ENCODE measurements around the gene PIWIL4. TPM values are rescaled to one million over a fixed set of nuclear protein-coding genes. Genes with fewer than 3 reads are reported as not detected.

The PIWIL4 gene
- total RNA-seq, 1 donor from 2014 or later = 0.59 TPM

- H3K27me3 ChIP-seq (ENCODE audit: insufficient read depth, low read length) = no peaks in the 10 kb centered on the region
- H4K20me1 ChIP-seq (ENCODE audit: insufficient read depth, low read length) = no peaks in the 10 kb centered on the region
- no peak overlapping the region for H3K4me2 ChIP-seq (ENCODE audit: low read length)
- Mint-ChIP-seq H3K27me3 (ENCODE audit: low read depth, unreplicated experiment) (peaks cover 2% of the 10 kb centered on the region), H3K4me3 (ENCODE audit: unreplicated experiment) (no peak overlapping the region), H3K4me1 (ENCODE audit: low read depth, unreplicated experiment) (peaks cover 17% of the 10 kb centered on the region), H3K9me3 (ENCODE audit: unreplicated experiment) (no peaks in the 10 kb centered on the region), H3K36me3 (ENCODE audit: low read depth, unreplicated experiment) (no peaks in the 10 kb centered on the region), H3K27ac (ENCODE audit: unreplicated experiment) (no peak overlapping the region)
- no peak overlapping the region for H3K9ac ChIP-seq (ENCODE audit: low read length)
- no peaks in the 10 kb centered on the region for H3K9me3 ChIP-seq (ENCODE audit: insufficient read depth, low read depth, low read length)
- TF ChIP-seq CTCF (IDR thresholded peaks at IDR 0.05; ENCODE audit: insufficient read depth, low read depth, low read length) = no peak
- TF ChIP-seq EZH2 (IDR thresholded peaks at IDR 0.05; ENCODE audit: insufficient read depth, low read length) = no peak
- no peak overlapping the region for H3K4me3 ChIP-seq (ENCODE audit: insufficient read depth, low read depth, low read length)
- H3K4me1 ChIP-seq (ENCODE audit: insufficient read depth, low read length) = peaks cover 6% of the 10 kb centered on the region
- peak overlapping the region; percentile 24 for H3K27ac ChIP-seq (ENCODE audit: low read depth, low read length)
- H2AFZ ChIP-seq (ENCODE audit: low read depth, low read length) = no peak overlapping the region
- no peaks in the 10 kb centered on the region for H3K79me2 ChIP-seq (ENCODE audit: insufficient read depth, low read length)
- peak; percentile 52 for DNase-seq (ENCODE audit: low read depth)
- H3K36me3 ChIP-seq (ENCODE audit: insufficient read depth, low read length) = no peaks in the 10 kb centered on the region
- FAIRE-seq = no peak
Measured at GRCh38 chr11:94557421-94557820, 9.7 kb upstream of the PIWIL4 start.

GRCh38 chr11:94557992-94558391, 9.2 kb upstream of the PIWIL4 start:
- H2AFZ ChIP-seq (ENCODE audit: low read depth, low read length) = no peak overlapping the region
- no peak overlapping the region for H3K9ac ChIP-seq (ENCODE audit: low read length)
- H4K20me1 ChIP-seq (ENCODE audit: insufficient read depth, low read length) = no peaks in the 10 kb centered on the region
- no peak overlapping the region for H3K4me2 ChIP-seq (ENCODE audit: low read length)
- TF ChIP-seq CTCF (IDR thresholded peaks at IDR 0.05; ENCODE audit: insufficient read depth, low read depth, low read length) (no peak), EZH2 (IDR thresholded peaks at IDR 0.05; ENCODE audit: insufficient read depth, low read length) (no peak)
- H3K27me3 Mint-ChIP-seq (ENCODE audit: low read depth, unreplicated experiment) = peaks cover 2% of the 10 kb centered on the region
- H3K36me3 ChIP-seq (ENCODE audit: insufficient read depth, low read length) = no peaks in the 10 kb centered on the region
- no peaks in the 10 kb centered on the region for H3K79me2 ChIP-seq (ENCODE audit: insufficient read depth, low read length)
- H3K4me1 Mint-ChIP-seq (ENCODE audit: low read depth, unreplicated experiment) = peaks cover 23% of the 10 kb centered on the region
- H3K27ac Mint-ChIP-seq (ENCODE audit: unreplicated experiment) = no peak overlapping the region
- no peak overlapping the region for H3K4me3 ChIP-seq (ENCODE audit: insufficient read depth, low read depth, low read length)
- no peaks in the 10 kb centered on the region for H3K27me3 ChIP-seq (ENCODE audit: insufficient read depth, low read length)
- H3K27ac ChIP-seq (ENCODE audit: low read depth, low read length) = peak overlapping the region; percentile 24
- H3K4me3 Mint-ChIP-seq (ENCODE audit: unreplicated experiment) = no peak overlapping the region
- H3K36me3 Mint-ChIP-seq (ENCODE audit: low read depth, unreplicated experiment) = no peaks in the 10 kb centered on the region
- FAIRE-seq (no peak), DNase-seq (ENCODE audit: low read depth) (peak; percentile 66)
- H3K4me1 ChIP-seq (ENCODE audit: insufficient read depth, low read length) = peaks cover 11% of the 10 kb centered on the region
- no peaks in the 10 kb centered on the region for H3K9me3 ChIP-seq (ENCODE audit: insufficient read depth, low read depth, low read length)
- H3K9me3 Mint-ChIP-seq (ENCODE audit: unreplicated experiment) = no peaks in the 10 kb centered on the region

DNA sequence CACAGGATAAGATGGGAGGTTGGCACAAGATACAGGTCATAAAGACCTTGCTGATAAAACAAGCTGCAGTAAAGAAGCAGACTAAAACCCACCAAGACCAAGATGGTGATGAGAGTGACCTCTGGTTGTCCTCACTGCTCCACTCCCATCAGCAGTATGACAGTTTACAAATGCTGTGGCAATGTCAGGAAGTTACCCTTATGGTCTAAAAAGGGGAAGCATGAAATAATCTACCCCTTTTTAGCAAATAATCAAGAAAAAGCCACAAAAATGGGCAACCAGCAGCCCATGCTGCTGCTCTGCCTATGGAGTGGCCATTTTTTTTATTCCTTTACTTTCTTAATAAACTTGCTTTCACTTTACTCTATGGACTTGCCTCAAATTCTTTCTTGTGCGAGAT, 8.7 kb upstream of the PIWIL4 start:
- H3K27me3 ChIP-seq (ENCODE audit: insufficient read depth, low read length) = no peaks in the 10 kb centered on the region
- Mint-ChIP-seq H3K27ac (ENCODE audit: unreplicated experiment) (no peak overlapping the region), H3K4me3 (ENCODE audit: unreplicated experiment) (no peak overlapping the region), H3K36me3 (ENCODE audit: low read depth, unreplicated experiment) (no peaks in the 10 kb centered on the region), H3K9me3 (ENCODE audit: unreplicated experiment) (no peaks in the 10 kb centered on the region), H3K4me1 (ENCODE audit: low read depth, unreplicated experiment) (peaks cover 26% of the 10 kb centered on the region), H3K27me3 (ENCODE audit: low read depth, unreplicated experiment) (peaks cover 2% of the 10 kb centered on the region)
- no peak for TF ChIP-seq CTCF (IDR thresholded peaks at IDR 0.05; ENCODE audit: insufficient read depth, low read depth, low read length)
- TF ChIP-seq EZH2 (IDR thresholded peaks at IDR 0.05; ENCODE audit: insufficient read depth, low read length) = no peak
- H3K4me2 ChIP-seq (ENCODE audit: low read length) = no peak overlapping the region
- H2AFZ ChIP-seq (ENCODE audit: low read depth, low read length) = no peak overlapping the region
- H3K36me3 ChIP-seq (ENCODE audit: insufficient read depth, low read length) = no peaks in the 10 kb centered on the region
- H3K4me3 ChIP-seq (ENCODE audit: insufficient read depth, low read depth, low read length) = no peak overlapping the region
- H4K20me1 ChIP-seq (ENCODE audit: insufficient read depth, low read length) = no peaks in the 10 kb centered on the region
- peaks cover 15% of the 10 kb centered on the region for H3K4me1 ChIP-seq (ENCODE audit: insufficient read depth, low read length)
- H3K9me3 ChIP-seq (ENCODE audit: insufficient read depth, low read depth, low read length) = no peaks in the 10 kb centered on the region
- H3K27ac ChIP-seq (ENCODE audit: low read depth, low read length) = no peak overlapping the region
- H3K79me2 ChIP-seq (ENCODE audit: insufficient read depth, low read length) = no peaks in the 10 kb centered on the region
- no peak for FAIRE-seq
- no peak overlapping the region for H3K9ac ChIP-seq (ENCODE audit: low read length)
- DNase-seq (ENCODE audit: low read depth) = no peak
